GM18517 (cell line): ENCODE data around the gene PSKH1.

ENCODE experiments used
- ATAC-seq: cut with Tn5 transposase; IDR thresholded peaks from one replicate; pipeline ENCODE4 v1.9.1; 2021; ENCODE audit warnings: mild to moderate bottlenecking, moderate library complexity; ENCODE audit not compliant: unreplicated experiment

The PSKH1 gene

GRCh38 chr16:67939507-67940445 is 46.7 kb downstream of the PSKH1 start:
- no peak for ATAC-seq

- ATAC-seq, result no peak
Observed at GRCh38 chr16:67940446-67941089, 47.5 kb downstream of the PSKH1 start.

GRCh38 chr16:67941469-67942199 is 48.6 kb downstream of the PSKH1 start:
- ATAC-seq, result no peak

- no peak for ATAC-seq
Observed at GRCh38 chr16:67942200-67942509, 49.1 kb downstream of the PSKH1 start.

- ATAC-seq, result no peak
Observed at GRCh38 chr16:67942510-67943255, 49.6 kb downstream of the PSKH1 start.

- no peak for ATAC-seq
Observed at GRCh38 chr16:67943256-67943618, 50.2 kb downstream of the PSKH1 start.

- ATAC-seq, result no peak
Observed at GRCh38 chr16:67943619-67944504, 50.8 kb downstream of the PSKH1 start, which contains the start of gene LCAT. Gene LCAT (minus strand): TSS chr16:67944120. CDS start chr16:67944101, 19 bp downstream.

GRCh38 chr16:67944690-67945391 is 51.8 kb downstream of the PSKH1 start:
- ATAC-seq, result no peak

GRCh38 chr16:67945392-67945933 is 52.4 kb downstream of the PSKH1 start:
- ATAC-seq, result no peak

- ATAC-seq, result no peak
Observed at GRCh38 chr16:67946128-67946569, 53.1 kb downstream of the PSKH1 start.

GRCh38 chr16:67946966-67947558 is 54.0 kb downstream of the PSKH1 start:
- ATAC-seq, result no peak

GRCh38 chr16:67948015-67948414 is 55.0 kb downstream of the PSKH1 start:
- ATAC-seq, result no peak

GRCh38 chr16:67949645-67950044 is 56.6 kb downstream of the PSKH1 start:
- ATAC-seq, result no peak

- no peak for ATAC-seq
Observed at GRCh38 chr16:67950335-67950843, 57.3 kb downstream of the PSKH1 start.

GRCh38 chr16:67951485-67951884 is 58.4 kb downstream of the PSKH1 start:
- ATAC-seq, result no peak

GRCh38 chr16:67953641-67954375 is 60.8 kb downstream of the PSKH1 start:
- no peak for ATAC-seq

- no peak for ATAC-seq
Observed at GRCh38 chr16:67954421-67955196, 61.6 kb downstream of the PSKH1 start.
